ENCODE data around the gene TMEM108.

DNA sequence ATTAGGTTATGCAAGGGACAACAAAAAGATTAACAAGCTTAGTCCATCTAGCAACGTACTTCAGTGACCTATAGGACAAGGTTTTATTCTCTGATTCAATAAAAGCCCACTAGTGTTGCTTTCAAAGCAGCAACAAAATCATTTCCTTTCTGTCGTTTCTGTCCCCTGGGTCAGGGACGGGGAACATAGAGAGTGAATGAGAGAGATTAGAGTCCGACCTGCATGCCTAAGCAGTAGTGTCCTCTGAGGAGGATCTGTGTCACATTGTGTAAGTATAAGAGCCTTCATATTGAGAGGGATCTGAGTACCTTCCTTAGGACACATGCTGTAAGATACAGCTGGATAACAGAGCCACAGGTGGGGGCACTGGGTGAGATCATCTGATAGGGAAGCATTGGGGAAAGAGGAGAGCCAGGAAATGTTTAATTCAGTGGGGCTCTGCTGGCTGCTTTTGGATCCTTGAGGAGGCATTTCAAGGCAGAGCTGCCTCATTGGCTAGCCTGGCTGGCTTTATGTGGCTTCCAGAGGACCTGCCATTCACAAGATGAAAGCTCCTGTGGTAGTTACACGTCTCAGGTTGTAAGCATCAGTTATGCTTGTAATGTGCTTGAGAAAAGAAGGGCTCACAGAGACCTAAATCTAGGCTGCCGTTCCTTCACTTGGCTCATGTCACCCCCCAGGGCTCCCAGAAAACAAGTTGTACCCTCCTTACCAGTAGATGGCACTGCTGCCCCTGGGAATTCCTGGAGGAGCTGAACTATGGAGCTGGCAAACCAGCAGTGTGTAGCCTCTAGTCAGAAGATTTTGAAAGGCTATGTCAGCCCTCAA lies 2.7 kb downstream of the TMEM108 start:
- no peak for TF ChIP-seq POLR2AphosphoS5 (IDR thresholded peaks at IDR 0.05; ENCODE audit: borderline replicate concordance, low read depth, low read length)
- no peak for TF ChIP-seq EZH2 (IDR thresholded peaks at IDR 0.05)
- TF ChIP-seq FOXP2 (optimal IDR thresholded peaks at IDR 0.05; ENCODE audit: control extremely low read depth, extremely low read length, insufficient read depth), result no peak
